Rectal smooth muscle tissue (tissue), 1 donor: ENCODE data around the gene RNGTT.

Experiments
- H3K27ac ChIP-seq: one replicate; pipeline ENCODE4 v1.7.0; 2013; ENCODE audit warnings: low read depth, low read length, inconsistent platforms
- H3K27me3 ChIP-seq: one replicate; pipeline ENCODE4 v1.7.0; 2013; ENCODE audit warnings: low read length; ENCODE audit not compliant: control insufficient read depth, insufficient read depth
- H3K36me3 ChIP-seq: one replicate; pipeline ENCODE4 v1.7.0; 2013; ENCODE audit warnings: low read length; ENCODE audit not compliant: control insufficient read depth, insufficient read depth
- H3K4me1 ChIP-seq: one replicate; pipeline ENCODE4 v1.7.0; 2013; ENCODE audit warnings: low read length; ENCODE audit not compliant: control insufficient read depth, insufficient read depth
- H3K4me3 ChIP-seq: one replicate; pipeline ENCODE4 v1.7.0; 2013; ENCODE audit warnings: low read length
- H3K9ac ChIP-seq: one replicate; pipeline ENCODE4 v1.7.0; 2013; ENCODE audit warnings: low read length

The RNGTT gene

DNA sequence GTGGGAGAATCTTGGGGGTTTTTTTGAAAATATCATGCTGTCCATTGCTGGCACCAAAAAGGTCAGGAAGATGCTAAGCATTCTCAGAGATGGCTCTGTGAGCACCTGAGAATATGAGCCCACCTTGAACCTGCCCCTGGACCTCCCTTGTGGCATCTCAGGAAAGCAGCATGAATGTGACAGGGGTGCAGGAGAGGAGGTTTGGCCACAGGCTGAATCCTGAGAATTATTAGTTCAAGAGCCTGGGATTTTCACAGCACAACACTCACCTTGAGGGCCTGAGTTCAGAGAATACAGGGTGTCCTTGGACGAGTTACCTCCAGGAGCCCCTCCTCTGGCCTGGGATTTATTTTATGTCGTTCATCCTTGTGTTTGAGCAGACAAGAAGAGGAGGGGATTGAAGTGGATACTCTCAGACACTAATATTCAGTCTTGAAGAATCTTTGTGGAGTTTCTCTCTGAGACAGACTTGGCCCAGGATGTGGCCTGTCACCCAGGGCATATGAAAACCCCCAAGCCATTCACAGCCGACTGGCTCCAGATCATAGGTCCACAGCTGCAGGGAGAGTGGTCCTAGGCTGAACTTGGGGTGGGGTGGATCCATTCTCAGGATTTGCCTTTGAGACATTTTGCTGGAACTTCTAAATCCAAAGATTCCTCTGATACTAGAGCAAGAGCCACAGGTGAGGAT, 390.8 kb downstream of the RNGTT start:
- Histone ChIP-seq H3K4me3 (no peak overlapping the region), H3K4me1 (no peaks in the 10 kb centered on the region), H3K9ac (no peak overlapping the region), H3K27me3 (no peaks in the 10 kb centered on the region), H3K27ac (no peak overlapping the region), H3K36me3 (no peaks in the 10 kb centered on the region)

DNA sequence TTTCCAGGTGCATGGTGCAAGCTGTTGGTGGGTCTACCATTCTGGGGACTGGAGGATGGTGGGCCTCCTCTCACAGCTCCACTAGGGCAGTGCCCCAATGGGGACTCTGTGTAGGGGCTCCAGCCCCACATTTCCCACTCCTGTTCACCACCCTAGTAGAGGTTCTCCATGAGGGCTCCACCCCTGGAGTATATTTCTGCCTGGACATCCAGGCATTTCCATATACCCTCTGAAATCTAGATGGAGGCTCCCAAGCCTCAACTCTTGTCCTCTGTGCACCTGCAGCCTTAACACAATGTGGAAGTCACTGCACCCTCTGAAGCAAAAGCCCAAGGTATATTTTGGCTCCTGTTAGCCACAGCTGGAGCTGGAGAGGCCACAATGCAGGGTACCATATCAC, 393.5 kb downstream of the RNGTT start:
- Histone ChIP-seq H3K36me3 (no peaks in the 10 kb centered on the region), H3K27ac (no peak overlapping the region), H3K4me3 (no peak overlapping the region), H3K9ac (no peak overlapping the region), H3K4me1 (no peaks in the 10 kb centered on the region), H3K27me3 (no peaks in the 10 kb centered on the region)

GRCh38 chr6:88567696-88568095, 395.7 kb downstream of the RNGTT start:
- Histone ChIP-seq H3K4me1 (no peaks in the 10 kb centered on the region), H3K36me3 (no peaks in the 10 kb centered on the region), H3K27ac (no peak overlapping the region), H3K9ac (no peak overlapping the region), H3K4me3 (no peak overlapping the region), H3K27me3 (no peaks in the 10 kb centered on the region)

- H3K36me3 ChIP-seq = no peaks in the 10 kb centered on the region
- H3K27ac ChIP-seq = no peak overlapping the region
- no peaks in the 10 kb centered on the region for H3K27me3 ChIP-seq
- H3K4me3 ChIP-seq = no peak overlapping the region
- no peaks in the 10 kb centered on the region for H3K4me1 ChIP-seq
- H3K9ac ChIP-seq = no peak overlapping the region
Measured at GRCh38 chr6:88566746-88567534, 396.5 kb downstream of the RNGTT start.

- Histone ChIP-seq H3K4me3 (no peak overlapping the region), H3K4me1 (no peaks in the 10 kb centered on the region), H3K9ac (no peak overlapping the region), H3K36me3 (no peaks in the 10 kb centered on the region), H3K27me3 (no peaks in the 10 kb centered on the region), H3K27ac (no peak overlapping the region)
Measured at GRCh38 chr6:88565836-88566235, 397.6 kb downstream of the RNGTT start.

GRCh38 chr6:88565409-88565811, 398.0 kb downstream of the RNGTT start:
- Histone ChIP-seq H3K27me3 (no peaks in the 10 kb centered on the region), H3K4me1 (no peaks in the 10 kb centered on the region)

DNA sequence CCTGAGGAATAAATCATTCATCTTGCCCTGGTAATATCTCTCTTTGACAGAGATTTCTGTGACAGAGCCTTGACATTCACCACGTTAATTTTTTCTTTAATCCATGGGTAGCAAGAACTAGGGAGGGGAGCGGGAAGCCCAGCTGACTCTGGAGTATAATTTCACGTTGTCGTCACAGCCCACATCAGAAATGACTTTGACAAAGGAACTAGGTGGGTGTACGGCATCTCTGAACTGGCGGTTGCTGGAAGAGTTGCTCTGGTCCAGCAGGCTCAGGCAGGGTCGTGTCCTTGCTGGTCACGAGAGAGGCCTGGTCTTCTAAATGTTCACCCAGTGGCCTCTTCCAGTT, 400.2 kb downstream of the RNGTT start:
- H3K36me3 ChIP-seq = no peaks in the 10 kb centered on the region
- H3K4me1 ChIP-seq = no peaks in the 10 kb centered on the region
- H3K27ac ChIP-seq = no peak overlapping the region
- H3K27me3 ChIP-seq = no peaks in the 10 kb centered on the region
- H3K9ac ChIP-seq = no peak overlapping the region
- H3K4me3 ChIP-seq = no peak overlapping the region

More at GRCh38 chr6:88565409-88565811, 398.0 kb downstream of the RNGTT start:
- H3K36me3 ChIP-seq = no peaks in the 10 kb centered on the region
- H3K9ac ChIP-seq = no peak overlapping the region
- no peak overlapping the region for H3K27ac ChIP-seq
- H3K4me3 ChIP-seq = no peak overlapping the region

DNA sequence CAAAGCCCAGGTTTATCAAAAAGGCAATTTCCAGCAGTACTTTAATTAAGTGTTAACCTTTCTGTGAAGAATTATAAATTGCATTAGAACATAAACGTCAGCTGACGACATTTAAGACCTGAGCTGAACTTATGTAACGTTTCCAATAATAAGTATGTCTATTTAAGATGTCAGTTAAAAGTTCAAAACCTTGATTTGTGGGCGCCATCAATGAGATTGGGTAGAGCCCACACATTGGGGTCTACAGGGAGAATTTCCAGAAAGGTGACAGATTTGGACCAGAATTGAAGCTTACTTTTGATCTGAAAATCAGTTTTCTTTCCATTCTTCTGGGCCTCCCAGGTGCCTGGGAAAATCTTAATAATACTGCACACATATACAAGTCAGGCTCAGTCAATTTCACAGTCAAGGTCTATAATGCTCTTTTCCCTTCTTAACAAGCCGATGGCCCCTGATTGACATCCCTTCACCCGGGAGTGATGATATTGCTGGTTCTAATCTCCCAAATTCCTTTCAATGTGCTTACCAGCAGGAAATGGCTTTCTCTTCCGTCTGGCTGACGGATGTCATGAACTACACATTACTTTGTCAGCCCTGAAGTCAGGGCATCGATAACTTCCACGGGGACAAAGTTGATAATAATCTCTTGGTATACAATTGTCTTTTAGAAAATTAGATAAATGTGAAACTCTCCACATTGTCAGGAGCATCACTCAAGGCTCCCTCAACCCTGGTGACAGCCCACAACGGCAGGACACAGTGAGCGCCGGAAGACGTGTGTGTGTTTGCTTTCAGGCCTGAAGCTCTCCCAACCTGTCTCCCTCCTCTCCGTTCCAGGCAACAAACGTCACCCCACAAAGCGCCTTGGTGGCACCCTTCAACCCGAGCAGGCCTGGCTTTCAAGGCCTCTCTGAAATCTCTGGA, 400.8 kb downstream of the RNGTT start:
- Histone ChIP-seq H3K4me3 (no peak overlapping the region), H3K4me1 (no peaks in the 10 kb centered on the region), H3K9ac (no peak overlapping the region), H3K36me3 (no peaks in the 10 kb centered on the region), H3K27ac (no peak overlapping the region), H3K27me3 (no peaks in the 10 kb centered on the region)

- H3K27ac ChIP-seq = peak overlapping the region; percentile 48
- H3K4me3 ChIP-seq = no peak overlapping the region
- no peaks in the 10 kb centered on the region for H3K27me3 ChIP-seq
Measured at GRCh38 chr6:88561954-88562315, 401.5 kb downstream of the RNGTT start.

GRCh38 chr6:88561034-88561953, 402.1 kb downstream of the RNGTT start:
- H3K27me3 ChIP-seq = no peaks in the 10 kb centered on the region
- no peaks in the 10 kb centered on the region for H3K4me1 ChIP-seq
- no peak overlapping the region for H3K4me3 ChIP-seq
- H3K36me3 ChIP-seq = no peaks in the 10 kb centered on the region
- peak overlapping the region; percentile 48 for H3K27ac ChIP-seq
- H3K9ac ChIP-seq = no peak overlapping the region

More at GRCh38 chr6:88561954-88562315, 401.5 kb downstream of the RNGTT start:
- Histone ChIP-seq H3K9ac (no peak overlapping the region), H3K36me3 (no peaks in the 10 kb centered on the region), H3K4me1 (no peaks in the 10 kb centered on the region)
